ENCODE results near the gene ZRSR2.

Gene ZRSR2

GRCh38 chrX:15804563-15804962 is 14.3 kb downstream of the ZRSR2 start:
- no peaks in the 10 kb centered on the region for H3K9me3 ChIP-seq (ENCODE audit: control insufficient read depth, low read length)
- no peak overlapping the region for H3K4me3 ChIP-seq (ENCODE audit: extremely low read depth, insufficient read depth, low read length, poor library complexity, severe bottlenecking)
- H3K36me3 ChIP-seq (ENCODE audit: control insufficient read depth, insufficient read depth, low read length) = peaks cover 22% of the 10 kb centered on the region
- no peak overlapping the region for H3K27ac ChIP-seq (ENCODE audit: low read depth, low read length, severe bottlenecking)
- H3K4me1 ChIP-seq (ENCODE audit: control insufficient read depth, insufficient read depth, low read length, poor library complexity, severe bottlenecking) = no peaks in the 10 kb centered on the region

GRCh38 chrX:15808254-15808653 is 18.0 kb downstream of the ZRSR2 start:
- WGBS, 2 experiments (ENCODE audit: insufficient coverage in 2 of 2) = no CpG with 5 or more reads among the region's 4 CpGs
- Histone ChIP-seq H3K9me3 (ENCODE audit: control insufficient read depth, low read length) (no peaks in the 10 kb centered on the region), H3K27ac (ENCODE audit: low read depth, low read length, severe bottlenecking) (no peak overlapping the region), H3K4me1 (ENCODE audit: control insufficient read depth, insufficient read depth, low read length, poor library complexity, severe bottlenecking) (no peaks in the 10 kb centered on the region), H3K36me3 (ENCODE audit: control insufficient read depth, insufficient read depth, low read length) (peaks cover 27% of the 10 kb centered on the region), H3K4me3 (ENCODE audit: extremely low read depth, insufficient read depth, low read length, poor library complexity, severe bottlenecking) (no peak overlapping the region)

GRCh38 chrX:15812192-15812938 is 22.1 kb downstream of the ZRSR2 start:
- Histone ChIP-seq H3K36me3 (ENCODE audit: control insufficient read depth, insufficient read depth, low read length) (peaks cover 20% of the 10 kb centered on the region), H3K4me3 (ENCODE audit: extremely low read depth, insufficient read depth, low read length, poor library complexity, severe bottlenecking) (no peak overlapping the region), H3K9me3 (ENCODE audit: control insufficient read depth, low read length) (no peaks in the 10 kb centered on the region), H3K4me1 (ENCODE audit: control insufficient read depth, insufficient read depth, low read length, poor library complexity, severe bottlenecking) (peaks cover 9% of the 10 kb centered on the region), H3K27ac (ENCODE audit: low read depth, low read length, severe bottlenecking) (no peak overlapping the region)
- no CpG with 5 or more reads among the region's 8 CpGs for WGBS, 2 experiments (ENCODE audit: insufficient coverage in 2 of 2)

GRCh38 chrX:15813416-15813815 is 23.1 kb downstream of the ZRSR2 start:
- peaks cover 9% of the 10 kb centered on the region for H3K4me1 ChIP-seq (ENCODE audit: control insufficient read depth, insufficient read depth, low read length, poor library complexity, severe bottlenecking)
- H3K9me3 ChIP-seq (ENCODE audit: control insufficient read depth, low read length) = no peaks in the 10 kb centered on the region
- no peak overlapping the region for H3K27ac ChIP-seq (ENCODE audit: low read depth, low read length, severe bottlenecking)
- H3K36me3 ChIP-seq (ENCODE audit: control insufficient read depth, insufficient read depth, low read length) = peaks cover 16% of the 10 kb centered on the region
- no peak overlapping the region for H3K4me3 ChIP-seq (ENCODE audit: extremely low read depth, insufficient read depth, low read length, poor library complexity, severe bottlenecking)
- no CpG with 5 or more reads among the region's 1 CpG for WGBS, 2 experiments (ENCODE audit: insufficient coverage in 2 of 2)

GRCh38 chrX:15814771-15815365 is 24.6 kb downstream of the ZRSR2 start:
- peaks cover 18% of the 10 kb centered on the region for H3K36me3 ChIP-seq (ENCODE audit: control insufficient read depth, insufficient read depth, low read length)
- 100% methylated on average over 1 of the region's 6 CpGs; no CpG with 5 or more reads in 1 of the 2 experiments for WGBS, 2 experiments (ENCODE audit: insufficient coverage in 2 of 2)

GRCh38 chrX:15815779-15816437 is 25.6 kb downstream of the ZRSR2 start:
- H3K36me3 ChIP-seq (ENCODE audit: control insufficient read depth, insufficient read depth, low read length) = peaks cover 23% of the 10 kb centered on the region
- peaks cover 9% of the 10 kb centered on the region for H3K4me1 ChIP-seq (ENCODE audit: control insufficient read depth, insufficient read depth, low read length, poor library complexity, severe bottlenecking)
- H3K9me3 ChIP-seq (ENCODE audit: control insufficient read depth, low read length) = no peaks in the 10 kb centered on the region
- H3K27ac ChIP-seq (ENCODE audit: low read depth, low read length, severe bottlenecking) = peak overlapping the region; percentile 90
- no peak overlapping the region for H3K4me3 ChIP-seq (ENCODE audit: extremely low read depth, insufficient read depth, low read length, poor library complexity, severe bottlenecking)
- WGBS, 2 experiments (ENCODE audit: insufficient coverage in 2 of 2) = no CpG with 5 or more reads among the region's 10 CpGs

More at GRCh38 chrX:15814771-15815365, 24.6 kb downstream of the ZRSR2 start:
- Histone ChIP-seq H3K27ac (ENCODE audit: low read depth, low read length, severe bottlenecking) (no peak overlapping the region), H3K4me3 (ENCODE audit: extremely low read depth, insufficient read depth, low read length, poor library complexity, severe bottlenecking) (no peak overlapping the region), H3K9me3 (ENCODE audit: control insufficient read depth, low read length) (no peaks in the 10 kb centered on the region), H3K4me1 (ENCODE audit: control insufficient read depth, insufficient read depth, low read length, poor library complexity, severe bottlenecking) (peaks cover 9% of the 10 kb centered on the region)

- Histone ChIP-seq H3K27ac (ENCODE audit: low read depth, low read length, severe bottlenecking) (peak overlapping the region; percentile 90), H3K4me1 (ENCODE audit: control insufficient read depth, insufficient read depth, low read length, poor library complexity, severe bottlenecking) (peaks cover 9% of the 10 kb centered on the region), H3K4me3 (ENCODE audit: extremely low read depth, insufficient read depth, low read length, poor library complexity, severe bottlenecking) (no peak overlapping the region), H3K36me3 (ENCODE audit: control insufficient read depth, insufficient read depth, low read length) (peaks cover 23% of the 10 kb centered on the region), H3K9me3 (ENCODE audit: control insufficient read depth, low read length) (no peaks in the 10 kb centered on the region)
- no CpG with 5 or more reads among the region's 1 CpG for WGBS, 2 experiments (ENCODE audit: insufficient coverage in 2 of 2)
Observed at GRCh38 chrX:15816438-15816809, 26.1 kb downstream of the ZRSR2 start.

GRCh38 chrX:15816886-15817285 is 26.6 kb downstream of the ZRSR2 start:
- no CpG with 5 or more reads among the region's 4 CpGs for WGBS, 2 experiments (ENCODE audit: insufficient coverage in 2 of 2)
- Histone ChIP-seq H3K9me3 (ENCODE audit: control insufficient read depth, low read length) (no peaks in the 10 kb centered on the region), H3K36me3 (ENCODE audit: control insufficient read depth, insufficient read depth, low read length) (peaks cover 23% of the 10 kb centered on the region), H3K4me3 (ENCODE audit: extremely low read depth, insufficient read depth, low read length, poor library complexity, severe bottlenecking) (no peak overlapping the region), H3K4me1 (ENCODE audit: control insufficient read depth, insufficient read depth, low read length, poor library complexity, severe bottlenecking) (peaks cover 9% of the 10 kb centered on the region), H3K27ac (ENCODE audit: low read depth, low read length, severe bottlenecking) (peak overlapping the region; percentile 90)

GRCh38 chrX:15820106-15821073 is 30.1 kb downstream of the ZRSR2 start:
- Histone ChIP-seq H3K4me1 (ENCODE audit: control insufficient read depth, insufficient read depth, low read length, poor library complexity, severe bottlenecking) (peaks cover 9% of the 10 kb centered on the region), H3K4me3 (ENCODE audit: extremely low read depth, insufficient read depth, low read length, poor library complexity, severe bottlenecking) (no peak overlapping the region), H3K36me3 (ENCODE audit: control insufficient read depth, insufficient read depth, low read length) (peaks cover 28% of the 10 kb centered on the region), H3K27ac (ENCODE audit: low read depth, low read length, severe bottlenecking) (no peak overlapping the region), H3K9me3 (ENCODE audit: control insufficient read depth, low read length) (no peaks in the 10 kb centered on the region)
- WGBS, 2 experiments (ENCODE audit: insufficient coverage in 2 of 2) = 100% methylated on average over 1 to 3 of the region's 14 CpGs

- H3K4me3 ChIP-seq (ENCODE audit: extremely low read depth, insufficient read depth, low read length, poor library complexity, severe bottlenecking) = no peak overlapping the region
- WGBS, 2 experiments (ENCODE audit: insufficient coverage in 2 of 2) = 87% methylated on average over 5 of the region's 23 CpGs; no CpG with 5 or more reads in 1 of the 2 experiments
- H3K9me3 ChIP-seq (ENCODE audit: control insufficient read depth, low read length) = no peaks in the 10 kb centered on the region
- H3K36me3 ChIP-seq (ENCODE audit: control insufficient read depth, insufficient read depth, low read length) = peaks cover 41% of the 10 kb centered on the region
- H3K4me1 ChIP-seq (ENCODE audit: control insufficient read depth, insufficient read depth, low read length, poor library complexity, severe bottlenecking) = no peaks in the 10 kb centered on the region
- H3K27ac ChIP-seq (ENCODE audit: low read depth, low read length, severe bottlenecking) = no peak overlapping the region
Observed at GRCh38 chrX:15822922-15823321, 32.6 kb downstream of the ZRSR2 start.
